Trophoblast cell (in vitro differentiated cells and primary cell): ENCODE data around the gene PXK.

Experiments used
- DNase-seq, 2 donors: peaks; one replicate each; pipeline ENCODE4 v3.0.0-alpha.2; 2016
- H2AFZ ChIP-seq: 2 replicates; pipeline ENCODE4 v1.6.1; 2013; ENCODE audit warnings: low read length, moderate library complexity, mild to moderate bottlenecking; ENCODE audit not compliant: insufficient read depth, poor library complexity
- H2AK5ac ChIP-seq: 2 replicates; pipeline ENCODE4 v1.6.1; 2013; ENCODE audit warnings: mild to moderate bottlenecking, low read length
- H2BK120ac ChIP-seq: 2 replicates; pipeline ENCODE4 v1.6.1; 2013; ENCODE audit warnings: low read length, mild to moderate bottlenecking, moderate library complexity; ENCODE audit not compliant: insufficient read depth, poor library complexity
- H2BK12ac ChIP-seq: 2 replicates; pipeline ENCODE4 v1.6.1; 2013; ENCODE audit warnings: mild to moderate bottlenecking, low read length, moderate library complexity
- H2BK5ac ChIP-seq: 2 replicates; pipeline ENCODE4 v1.6.1; 2013; ENCODE audit warnings: low read length, low read depth, moderate library complexity, mild to moderate bottlenecking; ENCODE audit not compliant: poor library complexity
- H3K14ac ChIP-seq: 2 replicates; pipeline ENCODE4 v1.6.1; 2013; ENCODE audit warnings: mild to moderate bottlenecking, low read length
- H3K18ac ChIP-seq: 2 replicates; pipeline ENCODE4 v1.6.1; 2013; ENCODE audit warnings: mild to moderate bottlenecking, low read length
- H3K23ac ChIP-seq: 2 replicates; pipeline ENCODE4 v1.6.1; 2013; ENCODE audit warnings: low read length
- H3K27ac ChIP-seq: 2 replicates; pipeline ENCODE4 v1.5.1; 2013; ENCODE audit warnings: low read depth, mild to moderate bottlenecking, inconsistent platforms, low read length, moderate library complexity
- H3K27me3 ChIP-seq: 2 replicates; pipeline ENCODE4 v1.6.1; 2013; ENCODE audit warnings: inconsistent platforms, mild to moderate bottlenecking, low read length, moderate library complexity; ENCODE audit not compliant: insufficient read depth
- H3K36me3 ChIP-seq, 2 experiments: 1 replicate in 1 of 2; 2 replicates in 1 of 2; pipeline ENCODE4 v1.6.1; 2013; ENCODE audit warnings: low read length in 2 of 2, mild to moderate bottlenecking in 2 of 2, moderate library complexity in 1 of 2; ENCODE audit not compliant: insufficient read depth in 2 of 2, control insufficient read depth in 1 of 2
- H3K4ac ChIP-seq: 2 replicates; pipeline ENCODE4 v1.6.1; 2013; ENCODE audit warnings: low read depth, mild to moderate bottlenecking, low read length, moderate library complexity
- H3K4me1 ChIP-seq, 2 experiments: 1 replicate in 1 of 2; 2 replicates in 1 of 2; pipeline ENCODE4 v1.6.1; 2013; ENCODE audit warnings: low read length in 2 of 2, mild to moderate bottlenecking in 2 of 2, moderate library complexity in 1 of 2; ENCODE audit not compliant: insufficient read depth in 2 of 2, control insufficient read depth in 1 of 2
- H3K4me2 ChIP-seq: 2 replicates; pipeline ENCODE4 v1.6.1; 2013; ENCODE audit warnings: inconsistent platforms, mild to moderate bottlenecking, low read length, moderate library complexity
- H3K4me3 ChIP-seq: 2 replicates; pipeline ENCODE4 v1.5.1; 2013; ENCODE audit warnings: mild to moderate bottlenecking, low read depth, low read length, inconsistent platforms
- H3K79me1 ChIP-seq: one replicate; pipeline ENCODE4 v1.6.1; 2013; ENCODE audit warnings: low read length
- H3K79me2 ChIP-seq: 2 replicates; pipeline ENCODE4 v1.6.1; 2013; ENCODE audit warnings: low read length, mild to moderate bottlenecking; ENCODE audit not compliant: control insufficient read depth, insufficient read depth, poor library complexity
- H3K9ac ChIP-seq: 2 replicates; pipeline ENCODE4 v1.6.1; 2013; ENCODE audit warnings: mild to moderate bottlenecking, low read length
- H3K9me3 ChIP-seq: 2 replicates; pipeline ENCODE4 v1.6.1; 2013; ENCODE audit warnings: low read depth, mild to moderate bottlenecking, control low read depth, inconsistent platforms, low read length; ENCODE audit not compliant: insufficient read depth
- H4K12ac ChIP-seq: 2 replicates; pipeline ENCODE4 v1.6.1; 2013; ENCODE audit warnings: low read depth, mild to moderate bottlenecking, low read length, moderate library complexity
- H4K8ac ChIP-seq: 2 replicates; pipeline ENCODE4 v1.6.1; 2013; ENCODE audit warnings: low read depth, mild to moderate bottlenecking, low read length, moderate library complexity
- H4K91ac ChIP-seq: one replicate; pipeline ENCODE4 v1.6.1; 2013; ENCODE audit warnings: low read depth, mild to moderate bottlenecking, low read length, moderate library complexity
- WGBS: extraction: QIAGEN DNeasy Blood & Tissue Kit; methylation state at CpG from one replicate; pipeline ENCODE4 v1.1.7; 2013; ENCODE audit warnings: missing lambda C conversion rate; ENCODE audit not compliant: insufficient read length, insufficient coverage; ENCODE audit errors: extremely low coverage; 5-methylcytosine and 5-hydroxymethylcytosine counted together

PXK gene

DNA sequence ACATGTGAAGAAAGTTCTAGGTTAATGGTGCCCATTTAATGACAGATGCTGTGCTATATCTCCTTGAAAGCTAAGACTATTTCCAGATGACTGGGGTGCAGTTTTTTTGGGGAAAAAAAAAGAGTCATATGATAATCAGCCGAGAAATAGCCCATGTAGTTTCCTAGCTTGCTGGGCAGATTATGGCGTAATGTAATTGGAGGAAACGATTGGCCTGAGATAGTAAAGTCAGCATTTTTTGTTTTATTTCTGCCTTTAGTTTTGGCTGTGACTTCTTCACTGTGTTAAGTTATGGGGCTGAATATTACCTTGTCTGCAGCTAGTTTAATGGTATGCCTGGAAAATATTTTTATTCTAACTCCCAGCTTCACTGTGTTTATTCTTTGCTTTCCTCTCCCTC is 77.0 kb downstream of the PXK start:
- H2BK12ac ChIP-seq = no peak overlapping the region
- no peak overlapping the region for H3K18ac ChIP-seq
- H2AK5ac ChIP-seq = no peak overlapping the region
- H4K12ac ChIP-seq = no peak overlapping the region
- no peak overlapping the region for H2BK5ac ChIP-seq
- no peak overlapping the region for H3K4ac ChIP-seq
- DNase-seq = no peak
- H2AFZ ChIP-seq = no peak overlapping the region
- peaks cover 0 to 2% of the 10 kb centered on the region in 2 experiments for H3K36me3 ChIP-seq
- H3K14ac ChIP-seq = no peak overlapping the region
- WGBS = no CpG with 5 or more reads among the region's 3 CpGs
- H3K79me1 ChIP-seq = no peaks in the 10 kb centered on the region
- no peaks in the 10 kb centered on the region for H3K27me3 ChIP-seq
- no peak overlapping the region for H4K8ac ChIP-seq
- H2BK120ac ChIP-seq = no peak overlapping the region
- peaks cover 0 to 6% of the 10 kb centered on the region in 2 experiments for H3K4me1 ChIP-seq
- no peaks in the 10 kb centered on the region for H3K9me3 ChIP-seq
- no peak overlapping the region for H4K91ac ChIP-seq
- no peak overlapping the region for H3K27ac ChIP-seq
- H3K4me3 ChIP-seq = no peak overlapping the region
- H3K9ac ChIP-seq = no peak overlapping the region
- no peak overlapping the region for H3K4me2 ChIP-seq
- no peak overlapping the region for H3K23ac ChIP-seq
- no peaks in the 10 kb centered on the region for H3K79me2 ChIP-seq

DNA sequence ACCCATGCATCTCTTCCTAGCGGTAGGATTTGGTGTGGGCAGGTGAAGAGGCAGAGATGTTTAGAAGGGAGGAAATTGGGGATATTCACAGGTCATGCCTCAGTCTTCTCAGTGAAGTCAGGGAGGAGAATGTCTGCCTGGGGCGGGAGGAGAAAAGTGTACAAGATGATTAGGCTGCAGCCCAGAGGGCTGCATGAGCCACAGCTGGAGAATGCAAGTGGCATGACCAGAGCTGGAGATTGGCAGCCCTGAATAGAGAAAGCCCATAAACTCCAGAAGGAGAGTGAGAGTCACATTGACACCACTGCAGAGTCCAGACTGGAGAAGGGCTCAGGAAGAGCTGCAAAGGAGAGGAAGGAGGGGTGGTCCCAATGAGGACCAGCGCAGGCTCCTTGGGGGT is 78.3 kb downstream of the PXK start:
- H3K9ac ChIP-seq = no peak overlapping the region
- no peak overlapping the region for H4K8ac ChIP-seq
- no peak overlapping the region for H3K4ac ChIP-seq
- no peak overlapping the region for H4K91ac ChIP-seq
- WGBS = no CpG with 5 or more reads among the region's 3 CpGs
- no peaks in the 10 kb centered on the region for H3K79me2 ChIP-seq
- H3K27ac ChIP-seq = no peak overlapping the region
- no peak overlapping the region for H3K23ac ChIP-seq
- H3K4me2 ChIP-seq = no peak overlapping the region
- H3K27me3 ChIP-seq = no peaks in the 10 kb centered on the region
- peaks cover 0 to 2% of the 10 kb centered on the region in 2 experiments for H3K36me3 ChIP-seq
- H3K18ac ChIP-seq = no peak overlapping the region
- H3K9me3 ChIP-seq = no peaks in the 10 kb centered on the region
- H3K4me1 ChIP-seq = peaks cover 2 to 6% of the 10 kb centered on the region in 2 experiments
- peak; percentile 54 to 76 for DNase-seq
- no peak overlapping the region for H2AFZ ChIP-seq
- H2BK5ac ChIP-seq = no peak overlapping the region
- H3K14ac ChIP-seq = no peak overlapping the region
- no peak overlapping the region for H2AK5ac ChIP-seq
- no peak overlapping the region for H3K4me3 ChIP-seq
- no peaks in the 10 kb centered on the region for H3K79me1 ChIP-seq
- H4K12ac ChIP-seq = no peak overlapping the region
- no peak overlapping the region for H2BK12ac ChIP-seq
- H2BK120ac ChIP-seq = no peak overlapping the region

DNA sequence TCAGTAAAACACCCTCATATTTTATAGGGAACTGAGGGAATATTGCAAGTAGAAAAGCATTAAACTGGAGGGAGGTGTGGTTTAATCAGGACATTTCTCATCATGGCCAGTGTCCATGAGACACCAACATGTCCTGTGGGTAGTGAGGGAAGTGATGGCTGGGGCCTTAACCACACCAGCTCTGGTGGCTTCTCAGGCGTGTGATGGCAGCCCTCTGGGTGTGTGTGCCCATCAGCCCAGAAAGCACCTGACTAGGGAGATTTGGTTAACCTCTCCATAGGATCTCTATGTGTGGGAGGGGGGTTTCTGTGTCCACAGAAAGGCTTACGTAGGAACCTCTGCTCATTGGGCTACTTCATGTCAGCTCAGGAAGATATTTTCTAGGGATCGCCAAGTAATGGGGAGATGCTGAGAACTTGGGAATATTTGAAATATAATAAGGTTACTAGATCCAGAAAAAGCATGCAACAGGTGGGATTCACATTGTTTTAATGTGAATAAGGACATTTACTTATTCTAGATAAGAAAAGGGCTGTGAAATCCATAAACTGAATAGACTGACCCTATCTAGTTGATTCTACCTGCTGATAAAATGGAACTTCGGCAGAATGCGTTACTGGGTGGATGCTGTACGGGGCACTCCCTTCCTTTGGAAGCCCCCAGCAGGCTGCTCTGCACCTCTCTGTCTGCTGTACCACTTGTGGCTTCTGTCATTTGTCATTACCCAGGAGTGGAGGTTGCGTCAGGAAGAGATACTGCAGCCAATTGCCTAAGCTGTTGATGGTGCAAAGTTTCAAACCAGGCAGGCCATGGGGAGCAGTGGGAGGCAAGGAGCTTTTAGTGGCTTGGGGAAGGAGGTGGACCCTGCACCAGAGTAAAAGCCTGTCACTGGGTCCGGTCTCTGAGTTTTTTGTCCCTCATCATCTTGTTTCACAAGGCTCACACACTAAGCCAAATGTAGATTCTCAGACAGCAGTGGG is 79.4 kb downstream of the PXK start:
- H3K4me2 ChIP-seq = no peak overlapping the region

DNA sequence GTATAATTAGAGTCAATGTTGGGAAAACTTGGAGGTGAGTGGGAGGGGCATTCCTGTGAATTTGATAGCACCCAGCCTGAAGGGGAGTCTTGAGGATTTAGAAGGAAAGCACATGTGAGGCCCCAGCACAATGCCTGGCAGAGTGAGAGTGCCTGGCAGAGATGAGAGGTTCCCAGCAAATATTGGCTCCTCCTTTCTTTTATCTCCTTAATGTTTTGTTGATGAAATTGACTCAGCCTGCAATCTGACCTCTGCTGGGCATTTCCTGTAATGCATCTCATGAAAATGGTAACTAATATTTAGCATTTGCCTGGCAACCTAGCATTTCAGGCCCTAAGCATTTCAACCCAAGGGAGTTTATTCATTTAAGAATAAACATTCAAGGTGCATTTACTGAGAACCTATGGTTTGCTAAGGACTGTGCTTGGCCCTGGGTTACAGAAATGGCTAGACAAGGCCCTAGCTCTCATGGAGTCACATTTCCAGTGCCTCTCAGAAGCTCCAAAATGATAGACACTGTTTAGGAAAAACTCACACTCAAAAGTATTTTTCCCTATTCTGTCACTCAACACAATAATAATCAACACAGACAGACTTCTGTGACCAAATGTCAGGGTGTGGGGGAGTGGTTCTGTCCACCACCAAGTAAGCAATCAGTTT is 82.0 kb downstream of the PXK start:
- Histone ChIP-seq H3K27me3 (no peaks in the 10 kb centered on the region), H3K18ac (no peak overlapping the region), H3K36me3 (peaks cover 0 to 2% of the 10 kb centered on the region in 2 experiments), H4K91ac (no peak overlapping the region), H4K8ac (no peak overlapping the region), H2BK12ac (peak overlapping the region; percentile 73), H2BK5ac (no peak overlapping the region), H3K4me3 (no peak overlapping the region), H2BK120ac (no peak overlapping the region), H4K12ac (no peak overlapping the region), H3K79me1 (peaks cover 7% of the 10 kb centered on the region), H3K4ac (no peak overlapping the region), H3K4me2 (no peak overlapping the region), H3K14ac (no peak overlapping the region), H3K4me1 (peaks cover 11 to 12% of the 10 kb centered on the region in 2 experiments), H3K9me3 (peaks cover 1% of the 10 kb centered on the region), H3K79me2 (no peaks in the 10 kb centered on the region), H3K9ac (no peak overlapping the region), H2AK5ac (no peak overlapping the region), H2AFZ (no peak overlapping the region), H3K27ac (no peak overlapping the region), H3K23ac (no peak overlapping the region)
- DNase-seq = peak; percentile 29 to 83

More for the DNA sequence above, 79.4 kb downstream of the PXK start:
- no peak overlapping the region for H3K23ac ChIP-seq
- no peak overlapping the region for H3K9ac ChIP-seq
- no CpG with 5 or more reads among the region's 8 CpGs for WGBS
- no peak overlapping the region for H4K91ac ChIP-seq
- H4K8ac ChIP-seq = no peak overlapping the region
- peaks cover 10 to 12% of the 10 kb centered on the region in 2 experiments for H3K4me1 ChIP-seq
- no peak overlapping the region for H3K27ac ChIP-seq
- no peak overlapping the region for H3K14ac ChIP-seq
- no peak for DNase-seq
- no peak overlapping the region for H3K4ac ChIP-seq
- no peak overlapping the region for H3K18ac ChIP-seq
- H3K79me1 ChIP-seq = peaks cover 7% of the 10 kb centered on the region
- H2AFZ ChIP-seq = no peak overlapping the region
- no peaks in the 10 kb centered on the region for H3K9me3 ChIP-seq
- no peaks in the 10 kb centered on the region for H3K27me3 ChIP-seq
- H2AK5ac ChIP-seq = no peak overlapping the region
- H3K4me3 ChIP-seq = no peak overlapping the region
- no peak overlapping the region for H2BK5ac ChIP-seq
- no peak overlapping the region for H4K12ac ChIP-seq
- H3K79me2 ChIP-seq = no peaks in the 10 kb centered on the region
- H2BK12ac ChIP-seq = no peak overlapping the region
- peaks cover 0 to 2% of the 10 kb centered on the region in 2 experiments for H3K36me3 ChIP-seq
- H2BK120ac ChIP-seq = no peak overlapping the region
